Gastrocnemius medialis (tissue), 4 donors: ENCODE data around the gene APBA3. TPM values are rescaled to one million over a fixed set of nuclear protein-coding genes. Genes with fewer than 3 reads are reported as not detected.

Experiments used
- ATAC-seq, 2 donors: fragments of 150-250 bp; one replicate each; pipeline ENCODE4 v1.9.1; 2016
- DNase-seq, 2 donors: peaks; one replicate each; pipeline ENCODE4 v3.0.0-alpha.2; 2019
- H3K27ac ChIP-seq, 4 donors: fragments of 200-600 bp; sonication (generic); 1 replicate in 1 of 4; 2 replicates in 3 of 4; pipeline ENCODE4 v1.5.1; 2016 to 2018; ENCODE audit warnings: mild to moderate bottlenecking in 2 of 4, moderate library complexity in 1 of 4
- H3K27me3 ChIP-seq, 3 donors: fragments of 200-600 bp; sonication (generic) in 2 of 3; 1 replicate in 1 of 3; 2 replicates in 2 of 3; pipeline versions ENCODE4 v1.5.1 to v1.6.0; 2016 to 2019; ENCODE audit warnings: mild to moderate bottlenecking in 1 of 3, moderate library complexity in 1 of 3
- H3K36me3 ChIP-seq, 2 donors: fragments of 200-600 bp; sonication (generic) in 1 of 2; one replicate each; pipeline ENCODE4 v1.5.1; 2017 to 2018
- H3K4me1 ChIP-seq, 2 donors: fragments of 200-600 bp; sonication (generic) in 1 of 2; one replicate each; pipeline ENCODE4 v1.5.1; 2016 to 2017; ENCODE audit warnings: mild to moderate bottlenecking in 2 of 2
- H3K4me3 ChIP-seq, 4 donors: fragments of 200-600 bp; sonication (generic) in 3 of 4; 1 replicate in 1 of 4; 2 replicates in 3 of 4; pipeline ENCODE4 v1.5.1; 2016 to 2019; ENCODE audit warnings: mild to moderate bottlenecking in 2 of 4
- H3K9me3 ChIP-seq, 3 donors: fragments of 200-600 bp; sonication (generic) in 2 of 3; 1 replicate in 1 of 3; 2 replicates in 2 of 3; pipeline ENCODE4 v1.5.1; 2016 to 2019
- CTCF ChIP-seq, 5 experiments: fragments of 450-650 bp in 3 of 5; fragments of 200-600 bp in 2 of 5; sonication (generic) in 2 of 5; IDR thresholded peaks in 4 of 5; conservative IDR thresholded peaks in 1 of 5; 1 replicate in 4 of 5; 2 replicates in 1 of 5; pipeline ENCODE4 v1.5.1; 2016 to 2019; ENCODE audit warnings: antibody characterized with exemption in 5 of 5, mild to moderate bottlenecking in 3 of 5, moderate library complexity in 3 of 5
- POLR2A ChIP-seq, 2 donors: fragments of 450-650 bp; IDR thresholded peaks; one replicate each; pipeline ENCODE4 v1.6.1; 2017; ENCODE audit warnings: antibody characterized with exemption in 2 of 2, mild to moderate bottlenecking in 2 of 2, moderate library complexity in 2 of 2
- in situ Hi-C, 4 donors: fragments of 200-750 bp; cut with MboI; loops; one replicate each; pipeline versions ENCODE4 v1.15.0 to v1.8.0; 2017; ENCODE audit warnings: low sequenced_read_pairs in 4 of 4
- intact Hi-C: fragments of 100-400 bp; cut with DNase I; formaldehyde crosslinking; loops from one replicate; pipeline ENCODE4 v1.15.1; 2023; ENCODE audit warnings: low total_unique reads
- total RNA-seq, 4 donors: library from RNA; depleted of rRNA; stranded (reverse); fragments of >200 nt; gene quantifications; one replicate each; pipeline versions ENCODE4 v1.1.0 to v1.2.3, GENCODE V29; 2016

The APBA3 gene
- total RNA-seq, 4 donors from 2014 or later = 14.0 to 29.6 (median 27.4) TPM

DNA sequence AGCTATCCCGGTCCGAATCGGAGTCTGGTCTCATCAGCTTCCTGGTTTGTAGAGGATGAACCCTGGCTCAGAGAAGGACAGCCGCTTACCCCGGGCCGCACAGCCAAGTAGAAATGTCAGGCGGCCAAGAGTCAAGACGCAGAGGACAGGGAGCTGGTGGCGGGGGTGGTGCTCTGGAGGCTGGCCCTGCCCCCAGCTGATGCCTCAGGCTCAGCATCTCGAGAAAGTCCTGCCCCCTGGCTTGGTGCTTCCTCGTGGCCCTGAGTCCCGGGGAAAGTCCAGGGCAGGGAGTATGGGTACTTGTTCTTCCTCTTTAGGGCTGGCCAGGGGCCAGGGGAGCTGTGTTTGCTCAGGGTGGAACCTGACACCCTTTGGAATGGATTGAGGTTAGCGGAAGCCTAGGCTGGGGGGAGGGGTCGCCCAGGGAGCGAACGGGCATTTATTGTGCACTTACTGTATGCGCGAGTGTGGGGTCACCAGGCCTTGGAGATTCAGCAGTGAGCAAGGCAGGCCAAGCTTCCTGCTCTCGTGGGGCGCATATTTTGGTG lies 51.2 kb downstream of the APBA3 start:
- TF ChIP-seq POLR2A (IDR thresholded peaks at IDR 0.05) (no peak), CTCF (IDR thresholded peaks at IDR 0.05 in 4 of 5, conservative IDR thresholded peaks at IDR 0.05 in 1 of 5) (no peak)
- Histone ChIP-seq H3K36me3 (no peaks in the 10 kb centered on the region), H3K4me3 (no peak overlapping the region), H3K4me1 (peaks cover 5 to 13% of the 10 kb centered on the region in 2 donors), H3K27me3 (peaks cover 0 to 5% (median 0%) of the 10 kb centered on the region in 3 donors), H3K9me3 (no peaks in the 10 kb centered on the region), H3K27ac (no peak overlapping the region)
- in situ Hi-C loops (no loop called here), intact Hi-C loops (no loop called here)
- DNase-seq (peak; percentile 32 to 58), ATAC-seq (peak; percentile 29 to 33)

- peak in 1 of 2 donors; percentile 68 for ATAC-seq
- peak within 1 kb of the TSS; percentile 19 to 34 (median 25) for H3K4me3 ChIP-seq
- TF ChIP-seq POLR2A (IDR thresholded peaks at IDR 0.05) (no peak), CTCF (IDR thresholded peaks at IDR 0.05 in 4 of 5, conservative IDR thresholded peaks at IDR 0.05 in 1 of 5) (no peak)
- peaks cover 0 to 11% (median 2%) of the 10 kb centered on the region in 3 donors for H3K27me3 ChIP-seq
- DNase-seq = peak in 1 of 2 donors; percentile 37
- H3K4me1 ChIP-seq = peaks cover 5 to 13% of the 10 kb centered on the region in 2 donors
- intact Hi-C loops (no loop called here), in situ Hi-C loops (no loop called here)
- peak within 1 kb of the TSS in 2 of 4 donors; percentile 47 to 61 for H3K27ac ChIP-seq
- H3K36me3 ChIP-seq = no peaks in the 10 kb centered on the region
- no peaks in the 10 kb centered on the region for H3K9me3 ChIP-seq
These were observed 53.1 kb downstream of the APBA3 start, which contains the start of gene TJP3 for GRCh38 chr19:3708207-3708931. Gene TJP3 (plus strand): TSS chr19:3708384. CDS start chr19:3728433, 20,049 bp downstream.

- Histone ChIP-seq H3K9me3 (no peaks in the 10 kb centered on the region), H3K27me3 (peaks cover 0 to 11% (median 2%) of the 10 kb centered on the region in 3 donors), H3K36me3 (no peaks in the 10 kb centered on the region), H3K27ac (no peak overlapping the region), H3K4me3 (no peak overlapping the region), H3K4me1 (peaks cover 5 to 13% of the 10 kb centered on the region in 2 donors)
- intact Hi-C loops = no loop called here
- TF ChIP-seq CTCF (IDR thresholded peaks at IDR 0.05 in 4 of 5, conservative IDR thresholded peaks at IDR 0.05 in 1 of 5) (no peak), POLR2A (IDR thresholded peaks at IDR 0.05) (no peak)
- in situ Hi-C loops = no loop called here
- DNase-seq (no peak), ATAC-seq (no peak)
These were observed 53.7 kb downstream of the APBA3 start for GRCh38 chr19:3707868-3708206.

GRCh38 chr19:3701200-3701599 lies 60.3 kb downstream of the APBA3 start:
- H3K27me3 ChIP-seq = peaks cover 0 to 6% (median 2%) of the 10 kb centered on the region in 3 donors
- H3K4me1 ChIP-seq = peaks cover 0 to 19% of the 10 kb centered on the region in 2 donors
- no peak for DNase-seq
- intact Hi-C loops (no loop called here), in situ Hi-C loops (loop anchor here in 2 of 4 donors (5.0 kb wide), 1 partner anchor 39 kb away; no protein-coding TSS in a partner anchor)
- no peak overlapping the region for H3K4me3 ChIP-seq
- TF ChIP-seq CTCF (IDR thresholded peaks at IDR 0.05 in 4 of 5, conservative IDR thresholded peaks at IDR 0.05 in 1 of 5) (no peak), POLR2A (IDR thresholded peaks at IDR 0.05) (no peak)
- H3K27ac ChIP-seq = no peak overlapping the region
- no peak for ATAC-seq
- no peaks in the 10 kb centered on the region for H3K36me3 ChIP-seq
- no peaks in the 10 kb centered on the region for H3K9me3 ChIP-seq

Other genes starting within 250 kb of the APBA3 start
- not detected for gene TEKTIP1, start 222.5 kb downstream of the APBA3 start, total RNA-seq
- gene MFSD12, start 204.1 kb downstream of the APBA3 start, total RNA-seq = 10 to 100 TPM; 22.3 to 77.3 (median 48.7) TPM
- gene HMG20B, start 188.7 kb downstream of the APBA3 start, total RNA-seq = 10 to 100 TPM; 31.4 to 61.1 (median 36.6) TPM
- 1 to 10 TPM in 1 of 4 donors, under 1 TPM in 3; 0.15 to 1.1 (median 0.33) TPM for gene GIPC3, start 176.2 kb downstream of the APBA3 start, total RNA-seq
- 1 to 10 TPM in 1 of 4 donors, under 1 TPM in 2, not detected in 1; 0.36 to 1.2 (median 0.51) TPM for gene TBXA2R, start 154.8 kb downstream of the APBA3 start, total RNA-seq
- gene CACTIN, start 134.9 kb downstream of the APBA3 start, total RNA-seq = 10 to 100 TPM; 19.5 to 28.4 (median 27.4) TPM
- 10 to 100 TPM in 3 of 4 donors, 1 to 10 TPM in 1; 8.2 to 18.0 (median 17.3) TPM for gene PIP5K1C, start 61.2 kb downstream of the APBA3 start, total RNA-seq
- 1 to 10 TPM in 3 of 4 donors, under 1 TPM in 1; 0.67 to 3.7 (median 1.7) TPM for gene TJP3, start 53.3 kb downstream of the APBA3 start, total RNA-seq
- 10 to 100 TPM; 23.3 to 86.3 (median 63.3) TPM for gene MRPL54, start 990 bp upstream of the APBA3 start, total RNA-seq
- not detected for gene RAX2, start 10.5 kb upstream of the APBA3 start, total RNA-seq
- gene MATK, start 24.7 kb upstream of the APBA3 start, total RNA-seq = 1 to 10 TPM in 1 of 4 donors, not detected in 3; 1.7 TPM
- gene ZFR2, start 107.3 kb upstream of the APBA3 start, total RNA-seq = not detected
- not detected for gene ATCAY, start 119.0 kb upstream of the APBA3 start, total RNA-seq
- 100 to 1,000 TPM in 2 of 4 donors, 10 to 100 TPM in 2; 46.3 to 168 (median 106) TPM for gene NMRK2, start 171.4 kb upstream of the APBA3 start, total RNA-seq
- 100 to 1,000 TPM in 3 of 4 donors, 10 to 100 TPM in 1; 61.3 to 135 (median 115) TPM for gene DAPK3, start 209.4 kb upstream of the APBA3 start, total RNA-seq
- gene EEF2, start 223.8 kb upstream of the APBA3 start, total RNA-seq = 1,000 to 10,000 TPM; 1,701 to 2,714 (median 2,440) TPM
- 10 to 100 TPM; 15.5 to 20.0 (median 17.5) TPM for gene PIAS4, start 246.0 kb upstream of the APBA3 start, total RNA-seq